ENCODE measurements around the gene PPARD.

DNA sequence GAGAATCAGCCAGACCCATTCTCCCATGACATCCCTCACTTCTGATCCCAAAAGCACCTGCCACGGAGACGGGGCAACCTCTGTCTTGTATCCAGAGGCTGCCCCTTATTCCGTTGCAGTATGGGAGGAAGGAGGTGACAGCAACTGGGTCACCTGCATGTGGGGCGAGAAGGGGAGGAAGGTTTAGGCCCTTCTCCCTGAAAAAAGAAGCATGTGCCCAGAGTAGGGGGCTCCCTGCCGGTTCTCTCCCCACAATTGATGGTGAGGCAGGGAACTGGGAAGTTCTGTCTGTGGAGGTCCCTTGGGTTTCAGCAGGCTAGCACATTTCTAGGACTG lies 60.5 kb downstream of the PPARD start:
- TF ChIP-seq, protein P1, sequence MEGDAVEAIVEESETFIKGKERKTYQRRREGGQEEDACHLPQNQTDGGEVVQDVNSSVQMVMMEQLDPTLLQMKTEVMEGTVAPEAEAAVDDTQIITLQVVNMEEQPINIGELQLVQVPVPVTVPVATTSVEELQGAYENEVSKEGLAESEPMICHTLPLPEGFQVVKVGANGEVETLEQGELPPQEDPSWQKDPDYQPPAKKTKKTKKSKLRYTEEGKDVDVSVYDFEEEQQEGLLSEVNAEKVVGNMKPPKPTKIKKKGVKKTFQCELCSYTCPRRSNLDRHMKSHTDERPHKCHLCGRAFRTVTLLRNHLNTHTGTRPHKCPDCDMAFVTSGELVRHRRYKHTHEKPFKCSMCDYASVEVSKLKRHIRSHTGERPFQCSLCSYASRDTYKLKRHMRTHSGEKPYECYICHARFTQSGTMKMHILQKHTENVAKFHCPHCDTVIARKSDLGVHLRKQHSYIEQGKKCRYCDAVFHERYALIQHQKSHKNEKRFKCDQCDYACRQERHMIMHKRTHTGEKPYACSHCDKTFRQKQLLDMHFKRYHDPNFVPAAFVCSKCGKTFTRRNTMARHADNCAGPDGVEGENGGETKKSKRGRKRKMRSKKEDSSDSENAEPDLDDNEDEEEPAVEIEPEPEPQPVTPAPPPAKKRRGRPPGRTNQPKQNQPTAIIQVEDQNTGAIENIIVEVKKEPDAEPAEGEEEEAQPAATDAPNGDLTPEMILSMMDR (IDR thresholded peaks at IDR 0.05) = no peak
- no peak for TF ChIP-seq POLR2A (IDR thresholded peaks at IDR 0.05)

Data from adrenal gland (tissue), 5 donors.